IMR-90 (cell line): ENCODE results near the gene TUSC2. TPM values are rescaled to one million over a fixed set of nuclear protein-coding genes. Genes with fewer than 3 reads are reported as not detected.

Experiments used
- ATAC-seq: fragments of 200-7000 bp; cut with Tn5 transposase; 2 replicates; pipeline ENCODE4 v1.9.1; 2020; ENCODE audit warnings: low read depth, mild to moderate bottlenecking, moderate library complexity
- BruUV-seq: library from RNA; stranded (reverse); fragments of 400-500 nt; replicated peaks from 2 replicates; lab custom pipeline; 2021; lab: Mats Ljungman, UMichigan
- CTCF ChIA-PET: fragments of 300-600 bp; formaldehyde crosslinking; extraction: SDS; loops from one replicate; lab custom pipeline; 2021; ENCODE audit warnings: antibody characterized with exemption; lab: Yijun Ruan, JAX
- POLR2A ChIA-PET: fragments of 300-600 bp; sonication (Branson Sonifier 250); formaldehyde crosslinking; loops from one replicate; lab custom pipeline; 2022; ENCODE audit warnings: antibody characterized with exemption; ENCODE audit not compliant: unreplicated experiment; lab: Charles Lee
- DNase-seq: peaks from one replicate; pipeline ENCODE4 v3.0.0; 2013
- H2AFZ ChIP-seq: replicated peaks from 2 replicates; pipeline ENCODE3; 2013; ENCODE audit warnings: low read length, mild to moderate bottlenecking; ENCODE audit not compliant: poor library complexity
- H2AK5ac ChIP-seq: 2 replicates; pipeline ENCODE4 v1.6.1; 2013; ENCODE audit warnings: low read depth, low read length, inconsistent platforms
- H2AK9ac ChIP-seq: replicated peaks from 2 replicates; pipeline ENCODE3; 2013; ENCODE audit warnings: mild to moderate bottlenecking, low read depth, low read length, moderate library complexity; ENCODE audit not compliant: poor library complexity
- H2BK120ac ChIP-seq: 2 replicates; pipeline ENCODE4 v1.6.1; 2013; ENCODE audit warnings: low read depth, low read length, inconsistent platforms
- H2BK15ac ChIP-seq: 3 replicates; pipeline ENCODE4 v1.6.1; 2013; ENCODE audit warnings: low read depth, low read length, inconsistent platforms
- H2BK20ac ChIP-seq: 2 replicates; pipeline ENCODE4 v1.6.1; 2013; ENCODE audit warnings: low read depth, mild to moderate bottlenecking, inconsistent platforms, low read length, moderate library complexity
- H2BK5ac ChIP-seq: 2 replicates; pipeline ENCODE4 v1.6.1; 2013; ENCODE audit warnings: mild to moderate bottlenecking, low read depth, low read length, inconsistent platforms; ENCODE audit not compliant: poor library complexity, severe bottlenecking
- H3K14ac ChIP-seq: replicated peaks from 2 replicates; pipeline ENCODE4 v1.6.1; 2013; ENCODE audit warnings: low read depth, low read length, inconsistent platforms
- H3K18ac ChIP-seq: 2 replicates; pipeline ENCODE4 v1.6.1; 2013; ENCODE audit warnings: low read depth, low read length, control low read depth
- H3K23ac ChIP-seq: 2 replicates; pipeline ENCODE4 v1.6.1; 2013; ENCODE audit warnings: low read depth, low read length, inconsistent platforms
- H3K27ac ChIP-seq: 2 replicates; pipeline ENCODE4 v1.5.1; 2013; ENCODE audit warnings: mild to moderate bottlenecking, control low read depth, low read length; ENCODE audit not compliant: insufficient read depth
- H3K27me3 ChIP-seq: 2 replicates; pipeline ENCODE4 v1.6.1; 2013; ENCODE audit warnings: low read length; ENCODE audit not compliant: control insufficient read depth, insufficient read depth
- H3K36me3 ChIP-seq: 2 replicates; pipeline ENCODE4 v1.6.1; 2013; ENCODE audit warnings: low read length, mixed read lengths; ENCODE audit not compliant: control insufficient read depth, insufficient read depth
- H3K4ac ChIP-seq: 2 replicates; pipeline ENCODE4 v1.6.1; 2013; ENCODE audit warnings: low read depth, low read length, inconsistent platforms
- H3K4me1 ChIP-seq: 2 replicates; pipeline ENCODE4 v1.6.1; 2013; ENCODE audit warnings: low read length, mixed read lengths; ENCODE audit not compliant: control insufficient read depth, insufficient read depth
- H3K4me2 ChIP-seq: 2 replicates; pipeline ENCODE4 v1.6.1; 2013; ENCODE audit warnings: low read depth, mild to moderate bottlenecking, control low read depth, low read length, moderate library complexity
- H3K4me3 ChIP-seq: 2 replicates; pipeline ENCODE4 v1.5.1; 2013; ENCODE audit warnings: low read depth, mild to moderate bottlenecking, control low read depth, low read length, moderate library complexity; ENCODE audit not compliant: insufficient read depth
- H3K56ac ChIP-seq: 2 replicates; pipeline ENCODE4 v1.6.1; 2013; ENCODE audit warnings: low read length, inconsistent platforms; ENCODE audit not compliant: insufficient read depth; ENCODE audit errors: extremely low read depth
- H3K79me1 ChIP-seq, 2 experiments: 2 replicates each; pipeline ENCODE4 v1.6.1; 2013; ENCODE audit warnings: low read length in 2 of 2, inconsistent platforms in 1 of 2, low read depth in 1 of 2
- H3K9ac ChIP-seq: 2 replicates; pipeline ENCODE4 v1.6.1; 2013; ENCODE audit warnings: low read depth, low read length, control low read depth
- H3K9me1 ChIP-seq: 2 replicates; pipeline ENCODE4 v1.6.1; 2013; ENCODE audit warnings: low read length, inconsistent platforms; ENCODE audit not compliant: insufficient read depth
- H3K9me3 ChIP-seq: 2 replicates; pipeline ENCODE4 v1.6.1; 2013; ENCODE audit warnings: low read length; ENCODE audit not compliant: control insufficient read depth, insufficient read depth
- H4K20me1 ChIP-seq: 2 replicates; pipeline ENCODE4 v1.6.1; 2013; ENCODE audit warnings: low read length, inconsistent platforms; ENCODE audit not compliant: insufficient read depth
- H4K5ac ChIP-seq: 2 replicates; pipeline ENCODE4 v1.6.1; 2013; ENCODE audit warnings: mild to moderate bottlenecking, low read depth, low read length, control low read depth
- H4K8ac ChIP-seq, 2 experiments: 2 replicates each; pipeline ENCODE4 v1.6.1; 2013; ENCODE audit warnings: low read depth in 2 of 2, low read length in 2 of 2, control low read depth in 1 of 2, inconsistent platforms in 1 of 2
- H4K91ac ChIP-seq: 2 replicates; pipeline ENCODE4 v1.6.1; 2013; ENCODE audit warnings: low read depth, low read length, inconsistent platforms; ENCODE audit not compliant: insufficient read depth
- CEBPB ChIP-seq: IDR thresholded peaks from 2 replicates; pipeline ENCODE4 v1.6.1; 2012; ENCODE audit warnings: low read depth, low read length, improper control_type of control experiment
- CHD1 ChIP-seq: IDR thresholded peaks from 2 replicates; pipeline ENCODE4 v1.6.1; 2012; ENCODE audit warnings: low read depth, low read length, improper control_type of control experiment
- FOS ChIP-seq: fragments of 150-350 bp; IDR thresholded peaks from 2 replicates; pipeline ENCODE4 v1.6.1; 2016; ENCODE audit warnings: low read depth, low read length
- MXI1 ChIP-seq: IDR thresholded peaks from 2 replicates; pipeline ENCODE4 v1.6.1; 2012; ENCODE audit warnings: low read depth, mild to moderate bottlenecking, low read length, moderate library complexity, borderline replicate concordance
- NFE2L2 ChIP-seq: fragments of 150-350 bp; IDR thresholded peaks from 2 replicates; pipeline ENCODE4 v1.6.1; 2016; ENCODE audit warnings: low read depth, mild to moderate bottlenecking, low read length
- RCOR1 ChIP-seq: IDR thresholded peaks from 2 replicates; pipeline ENCODE4 v1.6.1; 2012; ENCODE audit warnings: mild to moderate bottlenecking, low read length, improper control_type of control experiment; ENCODE audit not compliant: insufficient replicate concordance
- SMC3 ChIP-seq: fragments of 150-350 bp; IDR thresholded peaks from 2 replicates; pipeline ENCODE4 v1.6.1; 2016; ENCODE audit warnings: low read depth, mild to moderate bottlenecking, antibody characterized with exemption, low read length, moderate library complexity
- WGBS, 2 experiments: methylation state at CpG; one replicate each; pipeline versions ENCODE4 v1.1.5 to v1.1.7; 2013; ENCODE audit warnings: missing lambda C conversion rate in 2 of 2; ENCODE audit not compliant: insufficient read length in 1 of 2; ENCODE audit errors: extremely low coverage in 2 of 2; 5-methylcytosine and 5-hydroxymethylcytosine counted together
- dilution Hi-C: fragments of 300-500 bp; cut with HindIII; formaldehyde crosslinking; loops from one replicate; pipeline ENCODE4 v1.14.3; 2018; ENCODE audit warnings: low sequenced_read_pairs; ENCODE audit not compliant: unreplicated experiment
- in situ Hi-C: fragments of 300-500 bp; cut with MboI; formaldehyde crosslinking; loops from 3 replicates; pipeline ENCODE4 v1.14.3; 2019; ENCODE audit warnings: low sequenced_read_pairs, inconsistent platforms, mixed read lengths
- intact Hi-C: fragments of 100-400 bp; cut with micrococcal nuclease; formaldehyde crosslinking; loops from 2 replicates; pipeline ENCODE4 v1.10.0; 2022
- polyA plus RNA-seq, 3 experiments: library from polyadenylated mRNA; depleted of rRNA; stranded (reverse); fragments of >200 nt; gene quantifications; 2 replicates each; pipeline ENCODE4 v1.2.3, GENCODE V29; 2012; ENCODE audit warnings: low replicate concordance in 1 of 3
- total RNA-seq: library from RNA; depleted of rRNA; stranded (reverse); fragments of >200 nt; gene quantifications from 2 replicates; pipeline ENCODE4 v1.2.3, GENCODE V29; 2012
- TF ChIP-seq, protein P1 (sequence below): conservative IDR thresholded peaks from 2 replicates; pipeline ENCODE4 v1.5.1; 2012; ENCODE audit warnings: mild to moderate bottlenecking, low read depth, low read length, improper control_type of control experiment

TUSC2 gene
- total and polyA plus RNA-seq, 2 of the 4 experiments (the other 2 are of a cell fraction), result 13.4 to 24.0 TPM

DNA sequence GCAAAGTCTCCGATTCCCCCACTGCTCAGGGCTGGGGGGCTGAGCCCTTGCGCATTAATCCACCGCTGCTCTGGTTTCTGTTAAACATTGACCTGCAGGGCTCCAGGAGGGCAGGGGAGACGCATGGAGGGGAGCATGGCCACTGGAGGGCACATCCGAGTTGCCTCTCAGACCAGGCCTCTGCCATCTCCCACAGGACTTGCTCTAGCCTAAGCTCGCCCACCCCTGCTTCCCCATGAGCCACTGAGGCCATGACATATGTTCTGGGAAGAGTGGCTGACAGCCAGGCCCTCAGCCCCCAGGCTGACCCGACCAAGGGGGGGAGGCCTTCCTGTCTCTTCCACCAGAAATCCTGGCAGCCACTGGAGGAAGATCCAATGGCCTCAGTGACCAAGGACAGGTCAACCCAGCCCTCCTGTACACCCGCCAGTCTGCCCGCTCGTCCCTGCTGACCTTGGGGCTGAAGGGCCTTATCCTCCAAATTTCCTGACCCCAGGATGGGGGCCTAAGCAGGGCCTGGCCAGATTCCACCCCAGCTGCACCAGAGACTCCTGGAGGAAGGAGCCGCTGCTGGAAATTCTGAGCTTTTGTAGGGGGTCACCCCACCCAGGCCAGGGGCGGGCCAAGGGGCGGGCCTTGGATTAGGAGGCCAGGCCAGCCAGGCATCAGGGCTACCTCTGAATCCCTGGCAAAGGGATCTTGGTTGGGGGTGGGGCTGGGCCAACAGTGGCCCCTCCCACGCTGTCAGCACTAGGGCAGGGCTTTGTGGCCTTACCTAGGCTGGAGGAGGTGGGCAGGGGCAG, 24.8 kb downstream of the TUSC2 start, which contains the start of gene HYAL1:
Gene HYAL1, minus strand, starts transcription at position 562 of the 803 bp plus-strand sequence. CDS start 618 bp downstream, outside the sequence.
- Histone ChIP-seq H2AK5ac (no peak within 1 kb of the TSS), H3K4me2 (no peak within 1 kb of the TSS), H4K20me1 (no peaks in the 10 kb centered on the region), H2BK20ac (no peak within 1 kb of the TSS), H2AFZ (no peak within 1 kb of the TSS), H3K79me1 (peaks cover 13 to 23% of the 10 kb centered on the region in 2 experiments), H3K14ac (no peak within 1 kb of the TSS), H3K36me3 (no peaks in the 10 kb centered on the region), H3K9me1 (peaks cover 18% of the 10 kb centered on the region), H2AK9ac (no peak within 1 kb of the TSS), H2BK5ac (no peak within 1 kb of the TSS), H3K9me3 (0 out of 2 replicates have a peak, but pooled peaks cover 3% of the 10 kb centered on the region), H3K9ac (no peak within 1 kb of the TSS), H3K4me1 (peaks cover 12% of the 10 kb centered on the region), H4K5ac (no peak within 1 kb of the TSS), H3K4ac (no peak within 1 kb of the TSS), H3K18ac (no peak within 1 kb of the TSS), H3K27ac (no peak within 1 kb of the TSS), H2BK15ac (no peak within 1 kb of the TSS), H3K23ac (no peak within 1 kb of the TSS), H2BK120ac (no peak within 1 kb of the TSS), H4K8ac (no peak within 1 kb of the TSS), H3K27me3 (no peaks in the 10 kb centered on the region), H4K91ac (no peak within 1 kb of the TSS), H3K4me3 (no peak within 1 kb of the TSS), H3K56ac (no peak within 1 kb of the TSS)
- CTCF ChIA-PET, result no interaction called here
- POLR2A ChIA-PET, result no interaction called here
- no TSS peak for BruUV-seq
- no peak for DNase-seq
- intact Hi-C loops (no loop called here), in situ Hi-C loops (no loop called here), dilution Hi-C loops (no loop called here)
- no peak for ATAC-seq
- TF ChIP-seq, protein P1, sequence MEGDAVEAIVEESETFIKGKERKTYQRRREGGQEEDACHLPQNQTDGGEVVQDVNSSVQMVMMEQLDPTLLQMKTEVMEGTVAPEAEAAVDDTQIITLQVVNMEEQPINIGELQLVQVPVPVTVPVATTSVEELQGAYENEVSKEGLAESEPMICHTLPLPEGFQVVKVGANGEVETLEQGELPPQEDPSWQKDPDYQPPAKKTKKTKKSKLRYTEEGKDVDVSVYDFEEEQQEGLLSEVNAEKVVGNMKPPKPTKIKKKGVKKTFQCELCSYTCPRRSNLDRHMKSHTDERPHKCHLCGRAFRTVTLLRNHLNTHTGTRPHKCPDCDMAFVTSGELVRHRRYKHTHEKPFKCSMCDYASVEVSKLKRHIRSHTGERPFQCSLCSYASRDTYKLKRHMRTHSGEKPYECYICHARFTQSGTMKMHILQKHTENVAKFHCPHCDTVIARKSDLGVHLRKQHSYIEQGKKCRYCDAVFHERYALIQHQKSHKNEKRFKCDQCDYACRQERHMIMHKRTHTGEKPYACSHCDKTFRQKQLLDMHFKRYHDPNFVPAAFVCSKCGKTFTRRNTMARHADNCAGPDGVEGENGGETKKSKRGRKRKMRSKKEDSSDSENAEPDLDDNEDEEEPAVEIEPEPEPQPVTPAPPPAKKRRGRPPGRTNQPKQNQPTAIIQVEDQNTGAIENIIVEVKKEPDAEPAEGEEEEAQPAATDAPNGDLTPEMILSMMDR, result 0 out of 2 replicates have a peak, but pooled peaks have one; percentile 9
- no peak for TF ChIP-seq FOS
- no peak for TF ChIP-seq CEBPB
- no peak for TF ChIP-seq NFE2L2
- no peak for TF ChIP-seq CHD1
- TF ChIP-seq SMC3, result no peak
- no peak for TF ChIP-seq MXI1
- TF ChIP-seq RCOR1, result no peak
- 72% methylated on average over 6 of the region's 14 CpGs; no CpG with 5 or more reads in 1 of the 2 experiments for WGBS, 2 experiments
